Ovary (tissue), 3 donors: ENCODE results near the gene ERV3-1.

Source experiments
- POLR2A ChIP-seq: fragments of 450-650 bp; IDR thresholded peaks from one replicate; pipeline ENCODE4 v1.6.1; 2017; ENCODE audit warnings: antibody characterized with exemption, mild to moderate bottlenecking, moderate library complexity
- TF ChIP-seq, protein P1 (sequence below), 3 donors: fragments of 450-650 bp in 2 of 3; fragments of 200-600 bp in 1 of 3; IDR thresholded peaks; one replicate each; pipeline versions ENCODE4 v1.5.1 to v1.8.0; 2016 to 2022; ENCODE audit warnings: antibody characterized with exemption in 3 of 3, mild to moderate bottlenecking in 1 of 3
- donor health status: DM: no; HTN: no; CAD: no.

DNA sequence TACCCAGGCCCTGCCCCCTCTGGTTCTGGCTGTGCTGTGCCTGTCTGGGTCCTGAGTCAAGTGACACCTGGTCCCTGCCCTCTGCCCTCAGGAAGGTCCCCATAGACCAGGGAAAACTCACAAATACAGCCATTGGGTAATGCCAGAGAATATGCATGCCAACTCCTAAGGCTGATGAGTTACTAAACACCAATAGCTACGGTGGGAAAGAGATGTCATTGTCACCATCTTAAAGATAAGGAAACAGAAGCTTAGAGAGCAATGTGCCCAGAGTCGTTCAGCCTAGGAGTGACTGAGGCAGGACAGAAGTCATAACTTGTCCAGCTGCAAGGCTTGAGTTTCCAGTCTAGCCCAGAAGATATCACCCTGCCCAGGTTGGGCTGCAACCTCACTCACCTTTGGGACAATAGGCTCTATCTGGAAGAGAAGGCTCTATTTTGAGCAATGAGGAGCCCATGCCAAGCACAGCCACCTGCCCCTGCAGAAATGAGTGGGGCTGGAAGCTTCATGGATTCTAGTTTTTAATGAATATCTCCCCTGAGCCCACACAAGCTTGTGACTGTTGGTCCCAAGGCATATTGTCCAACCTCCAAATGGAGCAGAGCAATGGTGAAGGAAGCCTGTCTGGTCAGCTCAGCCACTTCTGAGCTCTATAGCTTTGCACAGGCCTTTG is 60.8 kb downstream of the ERV3-1 start:
- TF ChIP-seq, protein P1, sequence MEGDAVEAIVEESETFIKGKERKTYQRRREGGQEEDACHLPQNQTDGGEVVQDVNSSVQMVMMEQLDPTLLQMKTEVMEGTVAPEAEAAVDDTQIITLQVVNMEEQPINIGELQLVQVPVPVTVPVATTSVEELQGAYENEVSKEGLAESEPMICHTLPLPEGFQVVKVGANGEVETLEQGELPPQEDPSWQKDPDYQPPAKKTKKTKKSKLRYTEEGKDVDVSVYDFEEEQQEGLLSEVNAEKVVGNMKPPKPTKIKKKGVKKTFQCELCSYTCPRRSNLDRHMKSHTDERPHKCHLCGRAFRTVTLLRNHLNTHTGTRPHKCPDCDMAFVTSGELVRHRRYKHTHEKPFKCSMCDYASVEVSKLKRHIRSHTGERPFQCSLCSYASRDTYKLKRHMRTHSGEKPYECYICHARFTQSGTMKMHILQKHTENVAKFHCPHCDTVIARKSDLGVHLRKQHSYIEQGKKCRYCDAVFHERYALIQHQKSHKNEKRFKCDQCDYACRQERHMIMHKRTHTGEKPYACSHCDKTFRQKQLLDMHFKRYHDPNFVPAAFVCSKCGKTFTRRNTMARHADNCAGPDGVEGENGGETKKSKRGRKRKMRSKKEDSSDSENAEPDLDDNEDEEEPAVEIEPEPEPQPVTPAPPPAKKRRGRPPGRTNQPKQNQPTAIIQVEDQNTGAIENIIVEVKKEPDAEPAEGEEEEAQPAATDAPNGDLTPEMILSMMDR (IDR thresholded peaks at IDR 0.05), result no peak
- no peak for TF ChIP-seq POLR2A
